Measurements from ENCODE around the gene RBM19.

DNA sequence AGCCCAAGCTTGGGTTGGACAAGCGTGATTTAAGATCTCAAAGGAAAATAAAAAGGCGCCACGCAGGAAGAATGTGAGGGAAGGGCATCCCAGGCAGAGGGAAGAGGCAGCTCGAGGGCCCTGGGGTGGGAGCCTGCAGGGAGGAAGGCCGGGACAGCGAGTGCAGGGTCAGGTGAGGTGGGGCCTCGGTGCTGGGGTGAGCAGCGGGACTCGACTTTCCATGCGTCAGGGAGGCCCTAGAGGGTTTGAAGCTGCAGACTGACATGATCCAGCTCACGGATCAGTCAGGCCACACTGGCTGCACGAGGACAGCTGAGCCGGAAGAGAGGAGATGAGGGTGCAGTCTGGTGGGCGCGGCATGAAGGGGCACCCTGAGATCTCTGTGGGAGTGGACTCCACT lies 145.8 kb downstream of the RBM19 start:
- TF ChIP-seq, protein P1, sequence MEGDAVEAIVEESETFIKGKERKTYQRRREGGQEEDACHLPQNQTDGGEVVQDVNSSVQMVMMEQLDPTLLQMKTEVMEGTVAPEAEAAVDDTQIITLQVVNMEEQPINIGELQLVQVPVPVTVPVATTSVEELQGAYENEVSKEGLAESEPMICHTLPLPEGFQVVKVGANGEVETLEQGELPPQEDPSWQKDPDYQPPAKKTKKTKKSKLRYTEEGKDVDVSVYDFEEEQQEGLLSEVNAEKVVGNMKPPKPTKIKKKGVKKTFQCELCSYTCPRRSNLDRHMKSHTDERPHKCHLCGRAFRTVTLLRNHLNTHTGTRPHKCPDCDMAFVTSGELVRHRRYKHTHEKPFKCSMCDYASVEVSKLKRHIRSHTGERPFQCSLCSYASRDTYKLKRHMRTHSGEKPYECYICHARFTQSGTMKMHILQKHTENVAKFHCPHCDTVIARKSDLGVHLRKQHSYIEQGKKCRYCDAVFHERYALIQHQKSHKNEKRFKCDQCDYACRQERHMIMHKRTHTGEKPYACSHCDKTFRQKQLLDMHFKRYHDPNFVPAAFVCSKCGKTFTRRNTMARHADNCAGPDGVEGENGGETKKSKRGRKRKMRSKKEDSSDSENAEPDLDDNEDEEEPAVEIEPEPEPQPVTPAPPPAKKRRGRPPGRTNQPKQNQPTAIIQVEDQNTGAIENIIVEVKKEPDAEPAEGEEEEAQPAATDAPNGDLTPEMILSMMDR (IDR thresholded peaks at IDR 0.05 in 8 of 11, conservative IDR thresholded peaks at IDR 0.05 in 3 of 11), result no peak
- no peak for TF ChIP-seq POLR2A (IDR thresholded peaks at IDR 0.05)
